CD4-positive, alpha-beta T cell treated with Interleukin-15 for 4 hours (primary cell): ENCODE data around the gene ZNF362.

Source experiments
- DNase-seq: peaks from one replicate; pipeline ENCODE4 v3.0.0-alpha.2; 2020; ENCODE audit warnings: low spot score

The ZNF362 gene

DNA sequence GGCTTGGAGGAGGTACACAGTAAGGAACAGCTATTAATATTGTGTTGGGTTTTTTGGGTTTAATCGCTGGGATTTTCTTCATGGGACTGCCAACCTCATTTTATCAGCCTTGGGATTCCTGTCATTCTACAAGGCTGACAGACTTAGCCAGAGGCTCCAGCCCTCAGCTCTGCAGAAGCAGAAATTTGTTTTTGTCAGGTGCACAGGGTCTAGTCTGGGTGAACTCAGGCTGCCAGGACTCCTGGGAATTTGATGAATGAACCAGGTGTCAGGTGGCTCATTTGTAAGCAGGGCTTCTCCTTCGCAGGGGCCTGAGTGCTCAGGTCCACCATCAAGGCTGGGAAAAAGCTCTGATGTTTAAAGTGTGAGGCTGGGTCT, 11.5 kb upstream of the ZNF362 start:
- no peak for DNase-seq

DNA sequence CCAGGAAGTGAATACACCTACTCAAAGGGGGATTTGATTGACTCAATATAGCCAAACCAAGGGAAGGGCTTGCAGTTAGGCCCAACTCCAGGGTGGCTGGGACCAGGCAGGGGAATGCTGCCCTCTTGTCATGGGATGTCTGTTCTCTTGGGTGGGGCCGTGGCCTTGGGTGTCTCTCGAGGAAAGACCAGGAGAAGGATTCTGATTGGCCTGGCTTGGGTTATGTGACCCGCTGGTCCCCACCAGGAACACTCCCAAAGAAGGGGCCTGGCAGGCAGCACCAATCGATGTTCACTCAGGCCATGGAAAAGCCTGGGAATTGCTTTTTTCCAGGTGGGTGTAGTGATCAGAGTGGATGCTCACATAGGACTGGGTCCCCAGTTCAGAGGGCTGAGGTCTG, 10.1 kb upstream of the ZNF362 start:
- no peak for DNase-seq

DNA sequence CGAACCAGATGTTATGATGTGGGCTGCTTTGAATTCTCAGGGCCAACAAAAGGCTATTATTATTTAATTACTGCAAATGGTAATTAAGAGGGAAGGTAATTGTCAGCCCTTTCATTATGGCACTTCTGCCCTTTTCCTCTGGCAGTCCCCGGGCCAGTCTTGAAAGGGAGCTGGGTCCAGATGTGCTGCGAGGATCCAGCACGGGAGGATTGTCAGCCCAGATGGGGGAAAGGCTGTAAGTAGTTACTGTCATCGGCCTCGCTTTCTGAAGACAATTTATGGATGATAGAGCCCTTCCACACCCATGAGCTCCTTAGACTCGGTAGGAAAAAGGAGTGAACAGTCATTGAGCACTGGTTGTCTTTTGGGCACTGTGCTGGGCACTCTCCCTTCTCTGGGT, 8.7 kb upstream of the ZNF362 start:
- no peak for DNase-seq

DNA sequence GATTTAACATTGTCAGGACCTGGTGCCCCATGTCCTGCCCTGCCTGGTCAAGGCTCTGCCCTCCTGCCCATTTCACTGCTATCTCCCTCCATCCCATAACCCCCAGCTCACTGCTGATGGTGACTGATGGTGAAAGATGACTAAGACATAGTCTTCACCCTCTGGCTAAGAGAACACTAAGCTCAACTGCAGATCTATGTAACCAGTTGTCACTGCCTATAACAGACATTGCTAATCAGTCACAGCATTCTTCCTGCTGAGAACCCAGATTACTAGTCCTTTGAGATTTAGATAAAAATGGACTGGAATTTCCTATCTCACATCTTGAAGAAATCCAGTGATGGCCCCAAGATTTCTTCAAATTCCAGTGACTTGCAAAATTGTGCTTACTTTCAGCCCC, 8.0 kb upstream of the ZNF362 start:
- no peak for DNase-seq

DNA sequence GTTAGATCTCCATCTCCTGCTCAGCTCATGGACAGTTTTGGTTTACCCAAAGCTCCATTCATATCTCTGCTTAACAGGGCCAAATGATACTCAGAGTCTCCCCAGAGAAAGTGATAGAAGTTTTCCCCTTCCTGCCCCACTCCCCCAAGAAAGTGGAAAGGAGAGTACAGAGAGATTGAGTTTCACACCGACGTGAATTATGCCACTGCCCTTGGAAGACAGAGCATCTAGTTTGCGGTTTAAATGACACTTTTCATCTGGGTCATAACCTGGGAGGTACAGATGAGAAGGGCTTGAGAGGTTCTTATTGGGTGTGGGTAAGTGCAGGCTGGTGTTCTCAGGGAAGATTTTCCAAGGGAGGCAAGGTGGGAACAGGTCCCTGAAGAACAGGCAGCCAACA, 6.9 kb upstream of the ZNF362 start:
- DNase-seq, result no peak

DNA sequence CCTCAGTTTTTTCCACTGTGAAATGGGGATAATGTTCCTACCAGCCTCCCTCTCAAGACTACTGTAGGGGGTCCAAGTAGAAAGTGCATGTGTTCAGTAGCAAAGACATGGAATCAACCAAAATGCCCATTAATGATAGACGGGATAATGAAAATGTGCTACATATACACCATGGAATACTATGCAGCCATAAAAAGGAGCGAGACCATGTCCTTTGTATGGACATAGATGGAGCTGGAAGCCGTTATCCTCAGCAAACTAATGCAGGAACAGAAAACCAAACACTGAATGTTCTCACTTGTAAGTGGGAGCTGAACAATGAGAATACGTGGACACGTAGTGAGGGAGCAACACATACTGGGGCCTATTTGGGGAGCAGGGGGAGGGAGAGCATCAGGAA, 6.1 kb upstream of the ZNF362 start:
- DNase-seq, result no peak

DNA sequence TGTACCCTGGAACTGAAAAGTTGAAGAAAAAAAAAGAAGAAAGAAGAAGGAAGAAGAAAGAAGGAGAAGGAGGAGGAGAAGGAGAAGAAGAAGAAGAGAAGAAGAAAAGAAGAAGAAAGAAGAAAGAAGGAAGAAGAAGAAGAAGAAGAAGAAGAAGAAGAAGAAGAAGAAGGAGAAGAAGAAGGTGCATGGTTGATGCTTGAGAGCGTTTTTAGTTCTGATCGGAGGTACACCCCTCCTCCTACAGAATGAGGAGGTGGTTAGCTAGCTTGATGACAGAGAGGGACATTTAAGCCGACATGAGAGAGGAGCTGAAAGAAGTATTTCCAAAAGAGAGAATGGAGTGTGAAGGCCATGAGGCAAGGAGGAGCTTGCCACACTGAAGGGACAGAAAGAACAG, 5.6 kb upstream of the ZNF362 start:
- DNase-seq, result no peak

DNA sequence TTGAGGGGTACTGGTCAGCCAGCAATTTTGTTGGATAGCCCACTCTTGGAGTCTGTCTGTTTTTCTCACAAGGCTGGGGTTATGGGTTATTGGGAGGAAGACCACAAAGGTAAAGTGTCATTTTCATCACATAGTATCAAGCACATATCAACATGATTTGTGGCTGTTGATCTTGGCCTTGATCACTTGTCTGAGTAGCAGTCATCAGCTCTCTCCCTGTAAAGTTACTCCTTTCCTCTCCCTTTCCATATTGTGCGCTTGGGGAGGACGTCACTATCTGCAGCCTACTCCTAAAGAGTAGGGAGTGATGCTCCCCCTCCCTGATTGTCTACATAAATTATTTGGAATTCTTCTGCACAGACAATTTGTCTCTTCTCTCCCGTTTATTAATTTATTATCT, 1.8 kb upstream of the ZNF362 start:
- DNase-seq, result no peak

DNA sequence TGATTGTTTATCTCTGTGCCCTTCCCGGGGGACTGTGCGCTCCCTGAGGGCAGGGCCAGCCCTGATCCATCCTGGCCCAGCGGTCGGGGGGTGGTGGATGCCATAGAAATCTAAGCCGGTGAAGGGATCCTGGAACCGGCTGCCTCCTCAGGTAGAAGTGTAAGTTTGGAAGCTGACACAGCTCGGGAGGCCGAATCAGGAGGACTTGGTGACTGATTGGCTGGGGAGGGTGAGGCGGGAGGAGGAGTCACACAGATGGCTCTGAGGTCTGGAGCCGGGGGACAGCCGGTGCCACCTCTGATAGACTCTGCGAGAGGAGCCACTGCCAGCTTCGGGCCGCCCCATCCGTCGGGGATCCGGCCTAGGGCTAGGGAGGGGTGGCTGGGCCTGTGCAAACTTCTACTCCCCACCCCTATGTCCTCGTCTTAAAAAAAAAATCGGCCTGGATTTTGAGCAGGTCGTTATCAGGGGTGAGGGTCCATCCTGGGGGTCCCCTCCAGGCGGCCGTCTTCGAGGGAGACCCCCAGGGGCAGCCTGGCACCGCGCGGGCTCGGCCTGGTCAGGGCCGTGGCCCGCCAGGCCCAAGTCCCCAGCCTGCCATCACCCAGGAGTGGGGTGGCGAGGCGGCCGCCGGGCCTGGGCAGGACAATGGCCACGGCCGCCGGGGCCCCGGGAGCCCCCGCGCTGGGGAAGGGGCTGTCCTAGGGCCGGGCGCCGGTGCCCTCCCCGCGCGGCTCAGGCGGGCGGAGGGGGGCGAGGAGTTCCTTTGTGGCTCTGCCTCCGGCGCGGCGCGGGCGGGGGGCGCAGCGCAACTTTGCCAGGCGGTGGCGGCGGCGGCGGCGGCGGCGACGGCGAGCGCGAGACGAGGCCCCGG, 708 bp upstream of the ZNF362 start:
- DNase-seq, result peak; percentile 33

DNA sequence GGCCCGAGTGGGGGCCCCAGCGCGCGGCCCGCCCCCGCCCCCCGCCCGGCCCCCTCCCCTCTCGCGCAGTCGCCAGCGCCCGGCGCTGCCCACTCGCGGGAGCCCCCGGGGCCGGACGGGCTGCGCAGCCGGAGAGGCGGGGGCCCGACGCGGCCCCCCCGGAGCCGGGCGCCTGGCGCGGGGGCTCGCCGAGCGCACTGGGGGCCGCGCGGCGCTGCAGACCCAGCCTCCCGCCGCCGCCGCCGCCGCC, 146 bp upstream of the ZNF362 start:
- DNase-seq, result no peak

DNA sequence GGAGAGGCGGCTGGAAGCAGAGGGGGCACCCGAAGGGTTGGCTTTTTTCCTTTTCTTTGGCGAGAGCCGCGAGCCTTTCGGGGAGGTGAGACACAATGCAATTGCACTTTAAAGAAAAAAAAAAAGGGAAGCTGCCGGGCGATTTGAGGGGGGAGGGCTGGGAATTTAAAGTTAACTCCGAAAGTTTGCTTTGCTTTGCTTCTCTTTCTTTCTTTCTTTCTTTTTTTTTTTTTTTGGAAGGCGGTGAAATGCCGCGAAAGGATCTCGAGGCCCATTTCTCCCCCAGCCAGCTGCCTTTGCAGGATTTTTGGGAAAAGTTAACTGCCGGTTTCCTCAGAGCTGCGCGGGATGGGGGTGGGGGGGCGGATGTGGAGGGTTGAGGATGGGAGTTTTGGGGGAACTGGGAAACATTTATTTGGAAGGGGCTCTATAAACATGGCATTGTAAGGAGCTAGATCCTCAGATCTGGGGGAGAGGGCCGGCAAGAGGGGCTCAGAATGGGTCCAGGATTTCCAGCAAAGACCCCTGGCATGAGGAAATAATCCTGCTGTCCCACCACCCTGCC, 997 bp downstream of the ZNF362 start:
- no peak for DNase-seq

DNA sequence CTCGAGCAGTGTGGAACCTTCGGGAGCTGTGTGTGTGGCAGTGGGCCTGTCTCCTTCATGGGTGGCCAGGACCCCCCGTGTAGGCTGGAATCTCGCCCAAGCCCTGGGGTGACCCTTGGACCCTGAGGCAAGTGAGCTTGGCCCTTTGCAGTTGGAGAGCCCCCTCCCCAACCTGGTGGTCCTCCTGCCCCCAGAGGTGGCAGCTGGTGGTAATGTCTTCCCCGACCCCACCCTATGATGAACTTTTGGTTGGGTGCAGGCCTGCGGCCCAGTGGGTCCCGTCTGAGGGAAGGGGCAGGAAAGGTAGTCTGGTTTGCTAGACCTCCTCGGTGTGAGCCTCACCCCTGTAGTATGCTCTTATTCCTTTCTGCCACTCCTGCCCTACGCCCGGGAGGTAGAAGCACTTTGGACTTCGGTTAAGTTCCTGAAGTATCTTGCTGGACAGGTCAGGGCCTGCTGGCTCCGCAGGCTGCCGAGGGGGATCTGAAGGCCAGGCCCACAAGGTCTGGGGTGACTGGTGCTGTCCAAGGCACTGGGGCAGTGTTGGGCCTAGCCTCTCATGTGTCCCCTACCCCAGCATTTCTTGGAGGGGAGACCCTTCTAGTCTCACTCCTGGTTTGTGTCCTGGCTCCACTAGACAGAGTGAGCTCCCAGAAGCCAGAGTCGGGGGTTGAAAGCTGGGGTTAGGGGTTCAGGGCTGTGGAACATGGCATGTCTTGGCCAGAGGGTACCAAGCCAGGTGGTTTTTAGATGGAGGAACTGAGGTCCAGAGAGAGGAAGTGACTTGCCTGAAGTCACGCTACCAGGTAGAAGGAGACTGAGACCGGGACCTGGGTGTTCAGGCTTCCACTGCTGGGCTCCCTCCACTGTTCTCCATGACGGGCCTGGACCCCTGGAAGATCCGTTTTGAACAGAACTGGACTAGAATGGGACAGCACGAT, 1.8 kb downstream of the ZNF362 start:
- no peak for DNase-seq

DNA sequence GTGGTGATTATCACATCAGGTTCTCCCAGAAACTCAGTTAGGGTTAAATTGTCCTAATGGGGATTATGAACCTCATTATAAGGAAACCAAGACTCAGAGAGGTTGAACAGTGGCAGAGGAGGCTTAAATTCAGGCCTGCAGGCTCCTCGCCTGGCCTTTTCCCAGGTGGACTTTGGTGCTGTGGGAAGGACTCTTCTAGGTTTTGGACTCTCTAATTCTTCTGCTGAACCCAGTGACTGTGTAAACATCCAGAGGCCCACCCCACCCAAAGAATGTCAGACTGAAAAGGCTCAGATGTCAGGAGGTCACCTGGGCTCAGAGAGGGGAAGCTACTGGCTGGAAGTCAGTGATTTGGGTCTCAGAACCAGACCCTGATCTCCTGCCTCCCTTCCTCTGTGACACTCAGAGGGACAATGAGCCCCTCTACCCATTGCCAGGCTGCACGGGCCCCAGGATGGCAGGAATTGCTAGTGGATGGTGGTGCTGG, 2.5 kb downstream of the ZNF362 start:
- DNase-seq, result no peak

DNA sequence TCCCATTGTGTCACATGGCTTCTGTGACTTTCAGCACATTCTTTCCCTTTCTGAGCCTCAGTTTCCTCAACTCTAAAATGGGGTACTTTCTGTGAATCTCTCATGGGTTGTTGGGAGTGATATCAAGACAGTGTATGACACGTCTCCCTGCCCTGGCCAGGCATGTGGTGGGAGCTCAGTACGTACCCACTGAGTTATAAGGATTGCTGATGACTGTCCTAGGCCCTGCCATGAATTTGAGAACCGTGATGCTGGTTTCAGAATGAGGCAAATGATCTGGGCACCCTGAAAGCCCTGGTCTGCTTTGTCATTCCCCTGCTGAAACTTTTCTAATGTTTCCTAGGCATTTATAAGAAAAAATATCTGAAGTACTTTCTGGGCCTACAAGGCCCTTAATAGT, 3.6 kb downstream of the ZNF362 start:
- DNase-seq, result no peak

DNA sequence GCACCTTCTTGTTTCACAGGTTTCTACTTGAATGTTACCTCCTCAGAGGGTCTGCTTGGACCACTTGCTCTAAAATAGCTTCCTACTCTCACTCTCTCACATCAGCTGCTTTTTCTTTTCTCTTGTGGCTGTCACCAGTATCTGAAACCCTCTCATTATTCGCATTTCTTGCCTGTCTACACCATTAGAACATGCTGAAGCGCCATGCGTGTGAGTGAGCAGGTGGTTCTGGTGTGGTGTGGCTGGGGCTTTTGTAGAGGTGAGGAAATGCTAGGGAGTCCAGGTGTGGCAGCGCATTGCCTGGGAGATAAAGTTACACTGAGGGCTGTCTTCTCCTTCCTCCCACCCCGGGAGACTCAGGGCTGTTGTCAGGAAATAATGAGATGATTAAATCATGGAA, 4.1 kb downstream of the ZNF362 start:
- DNase-seq, result no peak

DNA sequence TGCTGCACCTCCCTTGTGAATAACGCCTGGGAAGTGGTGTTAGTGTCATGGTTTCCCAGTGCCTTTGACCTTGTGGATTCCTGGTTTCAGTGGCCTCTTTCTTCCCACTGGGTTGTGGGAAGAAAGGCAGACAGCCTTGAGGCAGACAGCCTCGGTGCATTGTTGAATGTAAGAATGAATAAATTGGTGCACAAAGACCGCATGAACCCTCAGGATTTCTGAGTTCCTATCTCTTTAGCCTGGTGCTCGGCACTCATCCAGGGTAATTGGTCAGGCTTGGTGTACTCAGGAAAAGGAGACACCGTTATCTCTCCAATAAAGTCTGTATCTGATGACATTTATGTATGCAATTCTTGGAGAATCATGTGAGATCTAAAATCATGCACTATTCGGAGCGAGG, 5.1 kb downstream of the ZNF362 start:
- no peak for DNase-seq

DNA sequence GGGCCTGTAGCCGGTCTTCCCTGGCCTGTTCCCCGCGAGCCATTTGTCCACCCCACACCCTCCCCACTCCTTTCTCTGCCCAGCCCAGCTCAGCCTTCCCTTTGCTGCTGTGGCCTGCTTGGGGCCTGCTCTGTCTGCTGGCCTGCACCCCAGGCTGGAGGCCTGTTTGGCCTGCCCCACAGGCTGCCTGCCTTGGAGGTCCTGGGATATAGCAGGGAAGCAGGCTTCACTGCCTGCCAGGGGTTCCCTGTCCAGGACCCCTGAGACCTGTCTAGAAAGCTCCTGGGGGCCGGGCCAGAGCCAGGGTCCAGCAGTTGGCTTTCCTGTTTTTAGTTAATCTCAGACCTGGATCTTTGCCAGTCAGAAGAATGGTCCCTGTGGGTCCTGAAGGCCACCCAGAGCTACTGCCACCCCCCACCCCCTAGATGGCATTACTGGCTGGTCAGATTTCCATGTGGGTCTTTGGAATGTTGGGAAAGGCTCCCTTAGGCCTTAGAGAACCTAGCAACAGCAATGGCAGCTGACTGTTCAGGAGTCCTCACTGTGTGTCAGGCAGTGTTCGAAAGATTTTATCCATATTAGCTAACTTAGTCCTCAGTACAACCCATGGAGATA, 7.7 kb downstream of the ZNF362 start:
- no peak for DNase-seq

DNA sequence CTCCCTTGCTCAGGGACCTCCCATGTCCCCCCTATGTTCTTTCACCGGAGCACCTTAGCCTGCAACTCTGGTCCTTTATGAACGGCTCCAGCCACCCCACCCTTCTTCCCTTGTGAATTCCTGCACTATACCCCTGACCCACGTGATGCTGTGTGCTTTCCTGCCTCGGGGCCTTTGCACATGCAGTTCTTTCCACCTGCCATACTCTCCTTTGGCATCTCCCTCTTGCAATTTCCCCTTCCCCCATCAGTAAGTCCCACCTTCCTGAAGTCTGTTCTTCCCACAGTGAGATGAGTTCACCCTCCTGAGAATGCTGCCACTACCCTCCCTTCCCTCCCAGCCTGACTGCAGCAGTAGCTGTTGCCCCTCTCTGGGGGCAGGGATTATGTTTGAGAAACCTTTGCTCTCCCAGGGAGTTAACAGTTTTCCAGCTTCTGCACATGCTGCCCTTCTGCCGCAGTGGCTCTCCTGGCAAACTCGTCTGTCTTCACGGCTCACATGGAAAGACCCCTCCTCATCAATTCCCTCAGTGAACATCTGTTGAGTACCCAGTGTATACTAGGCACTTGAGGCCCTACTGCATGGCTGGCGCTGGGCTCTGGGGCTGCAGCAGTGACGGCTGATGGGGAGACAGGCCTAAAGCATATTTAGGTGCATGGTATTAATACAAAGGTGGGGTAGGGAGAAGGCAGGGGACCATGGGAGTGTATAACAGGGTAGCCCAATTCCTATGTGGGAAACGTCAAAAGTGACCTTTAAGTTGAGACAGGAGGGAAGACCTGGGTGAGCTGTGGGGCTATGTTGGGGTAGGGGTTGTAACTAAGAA, 9.7 kb downstream of the ZNF362 start:
- DNase-seq, result no peak

DNA sequence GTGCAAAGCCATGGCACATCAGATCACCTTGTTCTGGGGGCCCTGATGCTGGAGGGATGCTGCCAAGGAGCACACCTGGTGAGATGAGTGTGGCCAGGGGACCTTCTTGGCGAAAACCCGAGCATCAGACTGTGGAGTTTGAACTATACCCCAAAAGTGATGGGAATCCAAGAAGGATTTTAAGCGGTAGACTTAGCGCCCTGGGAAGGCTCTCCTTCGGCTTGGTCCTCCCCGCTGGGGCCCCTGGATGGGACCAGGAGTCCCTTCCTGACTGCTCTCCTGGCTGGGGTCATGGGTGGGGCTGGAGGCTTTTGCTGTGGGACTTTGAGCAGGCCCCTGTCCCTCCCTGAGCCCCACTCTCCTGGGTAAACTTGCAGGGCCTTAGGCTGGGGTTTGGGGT, 10.5 kb downstream of the ZNF362 start:
- DNase-seq, result no peak

DNA sequence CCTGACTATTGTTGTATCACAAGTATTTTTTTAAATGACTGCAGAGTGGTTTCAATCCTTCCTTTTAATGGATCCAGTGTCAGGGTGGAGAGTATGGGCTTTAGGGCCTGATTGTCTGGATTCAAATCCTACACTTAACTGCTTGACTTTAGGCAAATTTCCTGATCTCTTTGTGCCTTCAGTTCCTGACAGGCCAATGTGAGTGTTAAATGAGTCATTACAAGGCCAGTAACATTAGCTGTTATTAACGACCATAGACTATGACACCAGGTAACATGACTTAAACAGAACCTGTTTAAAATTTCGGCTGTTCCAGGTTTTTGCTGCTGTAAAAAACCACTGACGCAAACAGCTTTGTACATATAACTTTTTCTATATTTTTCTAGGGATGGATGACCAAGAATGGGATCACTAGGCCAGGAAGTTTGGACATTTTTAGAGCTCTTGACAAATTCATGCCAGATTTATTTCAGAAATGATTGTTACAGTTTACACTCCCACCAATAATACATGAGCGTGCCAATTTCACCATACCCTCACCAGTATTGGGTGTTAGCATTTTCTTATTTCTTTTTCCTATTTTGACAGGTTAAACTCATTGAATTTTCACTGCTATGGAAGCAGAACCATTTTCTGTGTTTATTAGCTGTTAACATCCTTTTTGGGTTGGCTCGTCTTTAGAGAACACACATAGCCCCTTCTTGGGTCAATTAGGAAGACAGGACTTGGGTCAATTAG, 11.3 kb downstream of the ZNF362 start:
- no peak for DNase-seq

DNA sequence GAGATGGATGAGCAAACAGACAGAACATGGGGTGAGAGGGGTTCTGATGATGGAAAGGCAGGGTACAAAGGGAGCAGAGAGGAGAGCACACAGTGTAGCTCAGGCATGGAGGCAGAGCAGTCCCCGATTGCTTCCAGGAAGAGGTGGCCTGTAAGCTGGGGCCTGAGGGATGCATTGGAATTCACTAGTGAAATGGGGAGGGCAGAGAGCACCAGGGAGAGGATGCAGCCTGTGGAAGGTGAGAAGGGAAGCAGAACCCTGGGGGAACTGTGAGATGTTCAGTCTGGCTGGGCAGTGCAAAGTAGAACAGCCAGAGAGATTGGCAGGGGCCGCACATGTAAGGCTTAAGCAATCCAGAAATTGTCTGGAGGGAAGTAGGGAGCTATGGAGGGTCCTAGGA, 12.2 kb downstream of the ZNF362 start:
- DNase-seq, result no peak
